HepG2 (cell line): ENCODE measurements around the gene KIFC1.

Source experiments
- FOXJ3 ChIP-seq: sonication (generic); formaldehyde crosslinking; IDR thresholded peaks from 2 replicates; pipeline ENCODE4 v1.4.0; 2020; ENCODE audit warnings: missing genetic modification reagents, mild to moderate bottlenecking, borderline replicate concordance
- GTF2F1 ChIP-seq: fragments of 150-350 bp; IDR thresholded peaks from 2 replicates; pipeline ENCODE4 v1.6.1; 2014; ENCODE audit warnings: low read length
- NFIC ChIP-seq: IDR thresholded peaks from 2 replicates; pipeline ENCODE4 v1.6.1; 2012; ENCODE audit warnings: mild to moderate bottlenecking, low read length, inconsistent platforms
- POLR2A ChIP-seq, 2 experiments: IDR thresholded peaks; 2 replicates each; pipeline ENCODE4 v1.6.1; 2011; ENCODE audit warnings: low read depth in 2 of 2, low read length in 2 of 2, mild to moderate bottlenecking in 1 of 2, moderate library complexity in 1 of 2; ENCODE audit not compliant: insufficient read depth in 1 of 2
- SALL2 ChIP-seq: sonication (generic); formaldehyde crosslinking; IDR thresholded peaks from 2 replicates; pipeline ENCODE4 v1.8.1; 2023; ENCODE audit warnings: mild to moderate bottlenecking, missing genetic modification reagents, inconsistent platforms
- STAT5B ChIP-seq: sonication (generic); formaldehyde crosslinking; IDR thresholded peaks from 2 replicates; pipeline ENCODE4 v1.4.0; 2020; ENCODE audit warnings: missing genetic modification reagents
- ZFP41 ChIP-seq: sonication (generic); formaldehyde crosslinking; IDR thresholded peaks from 2 replicates; pipeline ENCODE4 v1.4.0; 2020; ENCODE audit warnings: mild to moderate bottlenecking, missing genetic modification reagents, borderline replicate concordance

GRCh38 chr6:33390767-33391277 lies 801 bp upstream of the KIFC1 start:
- TF ChIP-seq ZFP41, result no peak
- peak in 1 of 2 experiments; percentile 51; a peak in 1 of 4 replicates for TF ChIP-seq POLR2A (IDR thresholded peaks at IDR 0.05; ENCODE audit: insufficient read depth in 1 of 2, low read depth in 2 of 2, low read length in 2 of 2)
- TF ChIP-seq SALL2 (CRISPR knock-in tag), result no peak
- no peak for TF ChIP-seq STAT5B
- TF ChIP-seq GTF2F1, result no peak
- TF ChIP-seq NFIC, result no peak
- TF ChIP-seq FOXJ3, result no peak
